B cell (primary cell): Measurements from ENCODE around the gene CEMIP2. TPM values are rescaled to one million over a fixed set of nuclear protein-coding genes. Genes with fewer than 3 reads are reported as not detected.

Source experiments
- ATAC-seq: fragments of 200-7000 bp; cut with Tn5 transposase; one replicate; pipeline ENCODE4 v1.10.0; 2021; ENCODE audit warnings: low read depth, mild to moderate bottlenecking, moderate number of reproducible peaks, moderate library complexity
- CTCF ChIA-PET: fragments of 350-600 bp; sonication (Branson Sonifier 250); formaldehyde crosslinking; loops from one replicate; lab custom pipeline; 2021; ENCODE audit warnings: antibody characterized with exemption, inconsistent platforms; lab: Charles Lee
- POLR2A ChIA-PET: fragments of 350-600 bp; sonication (Branson Sonifier 250); formaldehyde crosslinking; loops from one replicate; lab custom pipeline; 2021; ENCODE audit warnings: antibody characterized with exemption; lab: Charles Lee
- DNase-seq: peaks from one replicate; pipeline ENCODE4 v3.0.0; 2013
- H2AFZ ChIP-seq: 2 replicates; pipeline ENCODE4 v1.6.1; 2012; ENCODE audit warnings: mild to moderate bottlenecking, low read depth, low read length; ENCODE audit not compliant: insufficient read depth, poor library complexity, severe bottlenecking
- H3K27ac ChIP-seq, 2 donors: 1 replicate in 1 of 2; 2 replicates in 1 of 2; pipeline ENCODE4 v1.5.1; 2012 to 2013; ENCODE audit warnings: low read length in 2 of 2, mild to moderate bottlenecking in 2 of 2, moderate library complexity in 1 of 2
- H3K27me3 ChIP-seq, 4 experiments: fragments of 200-600 bp in 1 of 4; sonication (generic) in 1 of 4; replicated peaks in 1 of 4; 1 replicate in 2 of 4; 2 replicates in 2 of 4; pipeline versions ENCODE4 v1.6.1 to v1.7.0; 2013 to 2016; ENCODE audit warnings: low read length in 3 of 4, mild to moderate bottlenecking in 2 of 4, mixed read lengths in 1 of 4, moderate library complexity in 1 of 4; ENCODE audit not compliant: insufficient read depth in 4 of 4, control insufficient read depth in 3 of 4; ENCODE audit errors: control extremely low read depth in 1 of 4
- H3K36me3 ChIP-seq, 2 experiments: replicated peaks in 1 of 2; 1 replicate in 1 of 2; 2 replicates in 1 of 2; pipeline versions ENCODE4 v1.6.1 to v1.7.1; 2013; ENCODE audit warnings: low read length in 1 of 2; ENCODE audit not compliant: insufficient read depth in 2 of 2, control insufficient read depth in 1 of 2; ENCODE audit errors: control extremely low read depth in 1 of 2, extremely low read depth in 1 of 2
- H3K4me1 ChIP-seq, 2 donors: fragments of 200-600 bp in 1 of 2; sonication (generic) in 1 of 2; 1 replicate in 1 of 2; 2 replicates in 1 of 2; pipeline versions ENCODE4 v1.5.1 to v1.6.1; 2013 to 2017; ENCODE audit warnings: low read length in 2 of 2; ENCODE audit not compliant: control insufficient read depth in 2 of 2, insufficient read depth in 2 of 2
- H3K4me2 ChIP-seq: replicated peaks from 2 replicates; pipeline ENCODE3; 2012; ENCODE audit warnings: mild to moderate bottlenecking, low read depth, low read length; ENCODE audit not compliant: poor library complexity, severe bottlenecking
- H3K4me3 ChIP-seq, 5 experiments: fragments of 200-600 bp in 1 of 5; sonication (generic) in 1 of 5; 1 replicate in 3 of 5; 2 replicates in 2 of 5; pipeline versions ENCODE4 v1.5.1 to v1.7.0; 2011 to 2016; ENCODE audit warnings: low read length in 4 of 5, mild to moderate bottlenecking in 4 of 5, low read depth in 2 of 5, control low read depth in 1 of 5, moderate library complexity in 1 of 5; ENCODE audit not compliant: insufficient read depth in 1 of 5; ENCODE audit errors: control extremely low read depth in 1 of 5, extremely low read depth in 1 of 5
- H3K79me2 ChIP-seq: fragments of 200-600 bp; sonication (generic); one replicate; pipeline ENCODE4 v1.6.0; 2016; ENCODE audit warnings: low read length; ENCODE audit not compliant: control insufficient read depth, insufficient read depth
- H3K9ac ChIP-seq: fragments of 200-600 bp; sonication (generic); 2 replicates; pipeline ENCODE4 v1.6.1; 2017; ENCODE audit warnings: mild to moderate bottlenecking, low read length, moderate library complexity
- H3K9me3 ChIP-seq, 3 donors: one replicate each; pipeline versions ENCODE4 v1.6.1 to v1.7.1; 2013; ENCODE audit warnings: low read length in 2 of 3; ENCODE audit not compliant: control insufficient read depth in 2 of 3, insufficient read depth in 1 of 3; ENCODE audit errors: control extremely low read depth in 1 of 3
- H4K20me1 ChIP-seq: 2 replicates; pipeline ENCODE4 v1.6.0; 2012; ENCODE audit warnings: mild to moderate bottlenecking, low read length; ENCODE audit not compliant: insufficient read depth, control insufficient read depth, poor library complexity, severe bottlenecking
- H3K27ac Mint-ChIP-seq: one replicate; pipeline ENCODE4 v1.8.0; 2021; ENCODE audit warnings: mixed read lengths
- H3K27me3 Mint-ChIP-seq: one replicate; pipeline ENCODE4 v1.8.0; 2021; ENCODE audit warnings: mixed read lengths
- H3K4me1 Mint-ChIP-seq: one replicate; pipeline ENCODE4 v1.8.0; 2021; ENCODE audit warnings: mixed read lengths
- H3K4me3 Mint-ChIP-seq: one replicate; pipeline ENCODE4 v1.8.0; 2021; ENCODE audit warnings: mixed read lengths
- H3K9me3 Mint-ChIP-seq: one replicate; pipeline ENCODE4 v1.8.0; 2022; ENCODE audit warnings: mixed read lengths; ENCODE audit not compliant: insufficient read depth
- EZH2 ChIP-seq: IDR thresholded peaks from 2 replicates; pipeline ENCODE4 v1.6.1; 2012; ENCODE audit warnings: borderline replicate concordance, low read depth, mild to moderate bottlenecking, moderate library complexity, low read length; ENCODE audit not compliant: insufficient read depth, poor library complexity, severe bottlenecking
- WGBS: methylation state at CpG from one replicate; pipeline ENCODE4 v1.1.5; 2013; ENCODE audit warnings: missing lambda C conversion rate; ENCODE audit not compliant: insufficient coverage; 5-methylcytosine and 5-hydroxymethylcytosine counted together
- intact Hi-C: fragments of 100-400 bp; cut with micrococcal nuclease; formaldehyde crosslinking; loops from one replicate; pipeline ENCODE4 v1.10.0; 2022
- polyA plus RNA-seq: library from polyadenylated mRNA; depleted of rRNA; stranded (reverse); fragments of >200 nt; gene quantifications from 2 replicates; pipeline ENCODE4 v1.2.3, GENCODE V29; 2012
- total RNA-seq, 2 donors: library from RNA; stranded (reverse); fragments of 120-200 nt in 1 of 2; gene quantifications; 1 replicate in 1 of 2; 2 replicates in 1 of 2; pipeline versions ENCODE4 v1.2.3 to v1.2.4, GENCODE V29; 2013 to 2022
- TF ChIP-seq, protein P1 (sequence below): fragments of 200-600 bp; IDR thresholded peaks from one replicate; pipeline ENCODE4 v1.8.0; 2022; ENCODE audit warnings: antibody characterized with exemption, mild to moderate bottlenecking

CEMIP2 gene
- total and polyA plus RNA-seq, 2 donors (not counting 1 experiment from before 2014, with no cell fraction given) = 35.4 to 90.6 TPM

DNA sequence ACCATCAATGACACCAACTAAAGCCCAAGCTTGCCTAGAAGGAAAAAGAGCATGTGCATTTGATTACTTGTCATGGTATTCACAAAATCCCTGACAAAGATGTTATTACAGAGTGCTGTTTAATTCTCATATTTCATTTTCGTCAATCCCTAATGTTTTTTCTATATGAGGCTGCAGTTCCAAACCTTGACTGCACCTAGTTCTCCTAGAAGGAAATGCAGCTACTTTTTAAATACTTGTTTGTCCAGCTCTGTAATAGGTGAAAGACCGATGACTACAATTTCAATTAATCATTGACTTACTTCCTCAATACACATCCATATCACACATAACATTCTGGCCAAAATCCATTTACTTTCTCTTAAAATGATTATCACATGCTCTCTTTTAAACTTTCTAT lies 28.1 kb downstream of the CEMIP2 start:
- ChIA-PET POLR2A (no interaction called here), CTCF (no interaction called here)
- Histone ChIP-seq H3K9ac (no peak overlapping the region), H3K4me3 (no peak overlapping the region), H4K20me1 (peaks cover 3% of the 10 kb centered on the region), H3K36me3 (peaks cover 12 to 51% of the 10 kb centered on the region in 2 experiments), H3K4me2 (no peak overlapping the region), H3K27me3 (no peaks in the 10 kb centered on the region), H3K4me1 (no peaks in the 10 kb centered on the region), H3K9me3 (no peaks in the 10 kb centered on the region), H3K79me2 (peaks cover 4% of the 10 kb centered on the region), H2AFZ (no peak overlapping the region), H3K27ac (no peak overlapping the region)
- Mint-ChIP-seq H3K9me3 (no peaks in the 10 kb centered on the region), H3K27ac (no peak overlapping the region), H3K4me1 (peaks cover 12% of the 10 kb centered on the region), H3K4me3 (no peak overlapping the region), H3K27me3 (no peaks in the 10 kb centered on the region)
- no peak for TF ChIP-seq EZH2
- TF ChIP-seq, protein P1, sequence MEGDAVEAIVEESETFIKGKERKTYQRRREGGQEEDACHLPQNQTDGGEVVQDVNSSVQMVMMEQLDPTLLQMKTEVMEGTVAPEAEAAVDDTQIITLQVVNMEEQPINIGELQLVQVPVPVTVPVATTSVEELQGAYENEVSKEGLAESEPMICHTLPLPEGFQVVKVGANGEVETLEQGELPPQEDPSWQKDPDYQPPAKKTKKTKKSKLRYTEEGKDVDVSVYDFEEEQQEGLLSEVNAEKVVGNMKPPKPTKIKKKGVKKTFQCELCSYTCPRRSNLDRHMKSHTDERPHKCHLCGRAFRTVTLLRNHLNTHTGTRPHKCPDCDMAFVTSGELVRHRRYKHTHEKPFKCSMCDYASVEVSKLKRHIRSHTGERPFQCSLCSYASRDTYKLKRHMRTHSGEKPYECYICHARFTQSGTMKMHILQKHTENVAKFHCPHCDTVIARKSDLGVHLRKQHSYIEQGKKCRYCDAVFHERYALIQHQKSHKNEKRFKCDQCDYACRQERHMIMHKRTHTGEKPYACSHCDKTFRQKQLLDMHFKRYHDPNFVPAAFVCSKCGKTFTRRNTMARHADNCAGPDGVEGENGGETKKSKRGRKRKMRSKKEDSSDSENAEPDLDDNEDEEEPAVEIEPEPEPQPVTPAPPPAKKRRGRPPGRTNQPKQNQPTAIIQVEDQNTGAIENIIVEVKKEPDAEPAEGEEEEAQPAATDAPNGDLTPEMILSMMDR = no peak
- intact Hi-C loops = no loop called here
- no CpG with 5 or more reads among the region's 2 CpGs for WGBS
- ATAC-seq (no peak), DNase-seq (no peak)

DNA sequence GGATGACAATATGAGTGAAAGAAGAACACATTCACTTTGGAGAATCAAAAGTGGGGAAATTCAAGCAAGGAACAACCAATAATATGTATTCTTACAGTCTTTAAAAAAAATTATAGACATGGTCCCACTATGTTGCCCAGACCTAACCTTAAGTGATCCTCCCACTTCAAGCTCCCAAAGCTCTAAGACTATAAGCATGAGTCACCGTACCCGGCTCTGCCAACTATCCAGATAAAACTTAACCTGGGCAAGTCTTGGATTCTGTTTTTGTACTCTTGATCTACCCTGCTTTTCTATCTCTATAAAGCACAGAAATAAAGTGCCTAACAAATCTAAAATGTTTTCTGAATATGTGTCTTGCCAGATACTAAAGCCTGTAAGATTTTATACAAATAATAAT lies 30.9 kb downstream of the CEMIP2 start:
- Mint-ChIP-seq H3K27ac (no peak overlapping the region), H3K9me3 (no peaks in the 10 kb centered on the region), H3K4me1 (peaks cover 2% of the 10 kb centered on the region), H3K4me3 (no peak overlapping the region), H3K27me3 (no peaks in the 10 kb centered on the region)
- no peaks in the 10 kb centered on the region for H3K4me1 ChIP-seq
- TF ChIP-seq EZH2 = no peak
- TF ChIP-seq, protein P1 = no peak
- H3K9ac ChIP-seq = no peak overlapping the region
- H2AFZ ChIP-seq = no peak overlapping the region
- H3K27me3 ChIP-seq = no peaks in the 10 kb centered on the region
- no peak for ATAC-seq
- intact Hi-C loops = no loop called here
- no peaks in the 10 kb centered on the region for H3K79me2 ChIP-seq
- H3K9me3 ChIP-seq = no peaks in the 10 kb centered on the region
- H3K27ac ChIP-seq = no peak overlapping the region
- peaks cover 8% of the 10 kb centered on the region for H4K20me1 ChIP-seq
- no peak overlapping the region for H3K4me3 ChIP-seq
- CTCF ChIA-PET = no interaction called here
- POLR2A ChIA-PET = no interaction called here
- peaks cover 13 to 49% of the 10 kb centered on the region in 2 experiments for H3K36me3 ChIP-seq
- DNase-seq = no peak
- WGBS = no CpG with 5 or more reads among the region's 2 CpGs
- no peak overlapping the region for H3K4me2 ChIP-seq
